GM20000 (cell line): ENCODE results near the gene OR1A2.
"Not testable (repeated sequence)": the region's sequence is repeated elsewhere in the genome, so short reads cannot be mapped to it uniquely, and the experiment has no call there.

Experiments
- DNase-seq: peaks from one replicate; pipeline ENCODE4 v3.0.0; 2012; ENCODE audit warnings: low spot score
- TF ChIP-seq, protein P1 (sequence below): IDR thresholded peaks from 2 replicates; pipeline ENCODE4 v1.5.1; 2012; ENCODE audit warnings: mild to moderate bottlenecking, control low read depth; ENCODE audit errors: extremely low read depth, missing control alignments

The OR1A2 gene

DNA sequence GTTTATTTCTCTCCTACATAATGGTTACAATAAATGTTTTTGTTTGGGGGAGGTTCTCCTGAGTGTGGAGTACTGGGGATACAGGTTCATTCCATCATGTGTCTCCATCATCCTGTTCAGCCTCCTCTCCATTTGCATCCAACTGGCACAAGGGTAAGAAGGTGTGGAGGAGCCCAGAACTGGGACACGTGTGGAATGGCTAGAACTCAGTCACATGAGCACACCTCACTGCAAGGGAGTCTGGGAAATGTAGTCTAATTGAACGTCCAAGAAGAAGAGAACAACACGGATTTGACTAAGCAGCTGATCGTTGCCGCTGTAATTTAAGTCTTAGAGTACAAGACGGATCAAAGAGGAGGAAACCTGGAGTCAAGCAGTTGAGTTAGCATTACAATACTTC is 16.3 kb downstream of the OR1A2 start:
- DNase-seq, result no peak

DNA sequence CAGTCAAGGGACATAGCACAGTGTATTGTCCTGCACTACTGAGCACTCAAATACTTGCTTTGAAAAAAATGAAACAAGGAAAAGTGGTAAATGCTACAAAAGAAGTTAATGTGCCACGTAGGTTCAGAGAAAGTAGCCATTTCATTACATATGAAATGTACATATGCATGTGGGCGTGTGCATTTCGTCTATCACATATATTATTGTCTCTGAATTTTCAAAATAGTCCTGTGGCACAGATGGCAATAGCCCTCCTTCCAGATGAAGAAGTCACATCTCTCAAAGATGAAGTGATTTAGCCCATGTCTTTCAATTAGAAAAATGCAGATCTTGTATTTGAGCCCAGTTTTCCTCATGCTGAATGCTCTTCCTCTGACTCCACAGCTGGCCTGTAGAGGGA is 22.7 kb downstream of the OR1A2 start:
- not testable (repeated sequence) for DNase-seq

More for the DNA sequence above, 16.3 kb downstream of the OR1A2 start:
- TF ChIP-seq, protein P1, sequence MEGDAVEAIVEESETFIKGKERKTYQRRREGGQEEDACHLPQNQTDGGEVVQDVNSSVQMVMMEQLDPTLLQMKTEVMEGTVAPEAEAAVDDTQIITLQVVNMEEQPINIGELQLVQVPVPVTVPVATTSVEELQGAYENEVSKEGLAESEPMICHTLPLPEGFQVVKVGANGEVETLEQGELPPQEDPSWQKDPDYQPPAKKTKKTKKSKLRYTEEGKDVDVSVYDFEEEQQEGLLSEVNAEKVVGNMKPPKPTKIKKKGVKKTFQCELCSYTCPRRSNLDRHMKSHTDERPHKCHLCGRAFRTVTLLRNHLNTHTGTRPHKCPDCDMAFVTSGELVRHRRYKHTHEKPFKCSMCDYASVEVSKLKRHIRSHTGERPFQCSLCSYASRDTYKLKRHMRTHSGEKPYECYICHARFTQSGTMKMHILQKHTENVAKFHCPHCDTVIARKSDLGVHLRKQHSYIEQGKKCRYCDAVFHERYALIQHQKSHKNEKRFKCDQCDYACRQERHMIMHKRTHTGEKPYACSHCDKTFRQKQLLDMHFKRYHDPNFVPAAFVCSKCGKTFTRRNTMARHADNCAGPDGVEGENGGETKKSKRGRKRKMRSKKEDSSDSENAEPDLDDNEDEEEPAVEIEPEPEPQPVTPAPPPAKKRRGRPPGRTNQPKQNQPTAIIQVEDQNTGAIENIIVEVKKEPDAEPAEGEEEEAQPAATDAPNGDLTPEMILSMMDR, result no peak

DNA sequence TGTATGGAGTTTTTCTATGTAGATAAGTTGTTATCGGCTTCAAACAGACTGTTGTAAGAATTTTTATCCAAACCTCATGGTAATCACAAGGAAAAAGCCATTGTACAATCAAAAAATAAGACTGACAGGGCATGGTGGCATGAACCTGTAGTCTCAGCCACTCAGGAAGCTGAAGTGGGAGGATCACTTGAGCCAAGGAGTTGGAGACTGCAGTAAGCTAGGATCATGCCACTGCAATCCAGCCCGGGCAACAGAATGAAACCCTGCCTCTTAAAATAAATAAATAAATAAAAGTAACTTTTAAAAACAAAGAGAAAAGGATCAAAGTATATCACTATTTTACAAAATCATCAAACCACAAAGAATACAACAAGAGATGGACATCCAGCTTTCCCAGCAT is 24.5 kb downstream of the OR1A2 start:
- TF ChIP-seq, protein P1, result no peak
- DNase-seq, result no peak

DNA sequence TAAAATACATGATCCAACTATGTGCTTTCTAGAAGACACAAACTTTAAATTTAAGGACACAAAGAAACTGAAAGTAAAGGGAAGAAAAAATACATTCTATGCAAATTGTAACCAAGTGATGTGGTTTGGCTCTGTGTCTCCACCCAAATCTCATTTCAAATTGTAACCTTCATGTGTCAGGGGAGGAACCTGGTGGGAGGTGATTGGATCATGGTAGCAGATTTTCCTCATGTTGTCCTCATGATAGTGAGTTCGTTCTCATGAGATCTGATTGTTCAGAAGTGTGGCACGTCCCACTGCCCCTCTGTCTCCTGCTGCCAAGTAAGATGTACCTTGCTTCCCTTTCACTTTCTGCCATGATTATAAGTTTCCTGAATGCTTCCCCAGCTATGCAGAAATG is 25.2 kb downstream of the OR1A2 start:
- TF ChIP-seq, protein P1, result no peak
- no peak for DNase-seq

DNA sequence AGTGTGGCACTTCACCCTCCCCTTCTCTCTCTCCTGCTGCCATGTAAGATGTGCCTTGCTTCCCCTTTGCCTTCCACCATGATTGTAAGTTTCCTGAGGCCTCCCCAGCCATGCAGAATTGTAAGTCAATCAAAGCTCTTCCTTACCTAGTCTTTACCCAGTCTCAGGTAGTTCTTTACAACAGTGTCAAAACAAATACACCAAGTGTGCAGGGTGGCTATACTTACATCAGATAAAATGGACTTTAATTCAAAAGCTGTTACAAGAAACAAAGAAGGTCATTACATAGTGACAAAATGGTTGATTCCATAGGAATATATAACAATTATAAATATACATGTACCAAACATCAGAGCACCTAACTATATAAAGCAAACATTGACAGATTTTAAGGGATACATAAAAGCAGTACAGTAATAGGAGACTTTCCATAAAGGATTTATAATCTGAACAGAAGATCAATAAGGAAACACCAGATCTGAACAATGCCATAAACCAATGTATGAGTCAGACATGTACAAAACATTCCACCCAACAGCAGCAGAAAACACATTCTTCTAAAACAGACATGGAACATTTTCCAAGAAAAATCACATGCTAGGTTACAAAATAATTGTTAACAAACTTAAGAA is 27.5 kb downstream of the OR1A2 start:
- not testable (repeated sequence) for DNase-seq

DNA sequence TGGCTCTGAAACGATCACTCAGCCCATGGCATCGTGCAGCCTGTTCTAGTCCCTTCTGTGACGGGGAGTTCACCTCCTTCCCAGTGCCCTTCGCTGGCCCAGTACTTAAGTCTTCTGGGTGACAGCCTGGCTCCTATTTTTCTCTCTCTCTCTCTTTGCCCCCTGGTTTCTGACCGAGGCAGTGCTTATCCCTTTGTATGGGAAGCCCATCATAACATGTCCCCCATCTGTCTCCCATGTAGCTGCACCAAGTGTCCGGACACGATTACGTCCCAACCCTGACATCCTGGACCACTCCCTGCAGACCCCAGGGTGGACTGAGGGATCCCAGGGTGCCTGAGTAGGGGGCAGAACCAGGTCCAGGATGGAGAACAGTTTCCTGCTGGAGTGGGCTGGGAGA is 35.0 kb downstream of the OR1A2 start:
- not testable (repeated sequence) for DNase-seq

DNA sequence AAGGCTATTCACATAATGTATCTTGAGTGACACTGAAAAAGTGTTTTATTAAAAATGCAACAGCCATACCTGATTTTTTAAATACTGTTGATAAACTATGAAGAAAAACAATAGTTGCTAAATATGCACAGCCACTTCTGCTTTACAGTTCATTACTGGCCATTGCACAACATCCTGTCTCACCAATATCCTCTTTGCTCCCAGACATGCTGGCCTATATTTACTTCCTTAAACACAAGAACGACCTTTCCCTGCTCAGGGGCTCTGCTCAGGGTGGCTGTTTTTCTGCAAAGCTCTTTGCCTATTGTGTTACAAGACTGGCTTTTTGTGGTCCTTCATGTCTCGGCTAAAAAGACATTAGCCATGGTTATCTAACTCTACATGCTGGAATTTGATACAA is 41.4 kb downstream of the OR1A2 start:
- DNase-seq, result not testable (repeated sequence)

DNA sequence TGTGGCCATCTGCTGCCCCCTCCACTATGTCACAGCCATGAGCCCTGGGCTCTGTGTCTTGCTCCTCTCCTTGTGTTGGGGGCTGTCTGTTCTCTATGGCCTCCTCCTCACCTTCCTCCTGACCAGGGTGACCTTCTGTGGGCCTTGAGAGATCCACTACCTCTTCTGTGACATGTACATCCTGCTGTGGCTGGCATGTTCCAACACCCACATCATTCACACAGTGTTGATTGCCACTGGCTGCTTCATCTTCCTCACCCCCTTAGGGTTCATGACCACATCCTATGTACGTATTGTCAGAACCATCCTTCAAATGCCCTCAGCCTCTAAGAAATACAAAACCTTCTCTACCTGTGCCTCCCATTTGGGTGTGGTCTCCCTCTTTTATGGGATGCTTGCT is 43.7 kb downstream of the OR1A2 start:
- not testable (repeated sequence) for DNase-seq

DNA sequence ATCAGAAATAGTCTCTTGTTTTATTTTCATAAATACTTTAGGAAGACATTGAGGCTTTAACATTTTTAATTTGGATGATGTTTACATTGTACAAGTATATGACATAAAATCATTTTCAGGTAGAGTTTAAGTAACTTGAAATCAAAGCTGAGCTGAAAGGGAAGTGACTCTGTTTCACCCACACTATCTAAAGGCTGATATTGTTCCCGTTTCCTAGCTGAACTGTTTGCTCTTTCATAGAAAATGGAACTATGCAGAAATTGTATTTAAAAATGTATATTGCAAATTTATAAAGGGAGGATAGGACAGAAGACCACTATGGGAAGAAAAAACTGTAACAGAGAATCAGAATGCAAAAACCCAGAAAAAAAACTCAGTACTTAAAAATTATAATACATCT is 47.5 kb downstream of the OR1A2 start:
- not testable (repeated sequence) for DNase-seq
